ENCODE data around the gene DPY19L1. TPM values are rescaled to one million over a fixed set of nuclear protein-coding genes. Genes with fewer than 3 reads are reported as not detected.

DPY19L1 gene
- total and polyA plus RNA-seq, 3 donors from 2014 or later: 40.2 to 63.8 (median 53.4) TPM

GRCh38 chr7:35032166-35032565 is 5.1 kb downstream of the DPY19L1 start:
- Histone ChIP-seq H3K27ac (no peak overlapping the region), H3K9me3 (no peaks in the 10 kb centered on the region), H3K4me1 (peaks cover 23% of the 10 kb centered on the region), H3K36me3 (ENCODE audit: low read depth, missing control alignments) (no peaks in the 10 kb centered on the region), H3K4me3 (no peak overlapping the region), H3K27me3 (no peaks in the 10 kb centered on the region)
- intact Hi-C loops (cut with DNase I; ENCODE audit: low total_unique reads): no loop called here
- 10 to 11% methylated on average over 1 of the region's 1 CpG for WGBS, 2 donors
- DNase-seq: no peak
- TF ChIP-seq POLR2A (IDR thresholded peaks at IDR 0.05) (no peak), CTCF (IDR thresholded peaks at IDR 0.05) (no peak)

GRCh38 chr7:35030848-35031247 is 6.4 kb downstream of the DPY19L1 start:
- H3K36me3 ChIP-seq (ENCODE audit: low read depth, missing control alignments): no peaks in the 10 kb centered on the region
- no peaks in the 10 kb centered on the region for H3K9me3 ChIP-seq
- intact Hi-C loops (cut with DNase I; ENCODE audit: low total_unique reads): no loop called here
- no peak for DNase-seq
- TF ChIP-seq POLR2A (IDR thresholded peaks at IDR 0.05): no peak
- TF ChIP-seq CTCF (IDR thresholded peaks at IDR 0.05): no peak
- H3K27ac ChIP-seq: no peak overlapping the region
- H3K4me3 ChIP-seq: no peak overlapping the region
- peaks cover 19% of the 10 kb centered on the region for H3K4me1 ChIP-seq
- 61 to 83% methylated on average over 2 of the region's 2 CpGs for WGBS, 2 donors
- H3K27me3 ChIP-seq: no peaks in the 10 kb centered on the region

GRCh38 chr7:35029311-35029710 is 8.0 kb downstream of the DPY19L1 start:
- intact Hi-C loops (cut with DNase I; ENCODE audit: low total_unique reads): no loop called here
- Histone ChIP-seq H3K4me3 (no peak overlapping the region), H3K4me1 (peaks cover 7% of the 10 kb centered on the region), H3K27me3 (no peaks in the 10 kb centered on the region), H3K27ac (no peak overlapping the region), H3K9me3 (no peaks in the 10 kb centered on the region), H3K36me3 (ENCODE audit: low read depth, missing control alignments) (no peaks in the 10 kb centered on the region)
- TF ChIP-seq POLR2A (IDR thresholded peaks at IDR 0.05) (no peak), CTCF (IDR thresholded peaks at IDR 0.05) (no peak)
- DNase-seq: no peak
- 60 to 80% methylated on average over 1 of the region's 1 CpG for WGBS, 2 donors

GRCh38 chr7:35026150-35026549 is 11.1 kb downstream of the DPY19L1 start:
- no peaks in the 10 kb centered on the region for H3K9me3 ChIP-seq
- no peak overlapping the region for H3K4me3 ChIP-seq
- DNase-seq: no peak
- H3K4me1 ChIP-seq: no peaks in the 10 kb centered on the region
- H3K27ac ChIP-seq: no peak overlapping the region
- H3K27me3 ChIP-seq: no peaks in the 10 kb centered on the region
- intact Hi-C loops (cut with DNase I; ENCODE audit: low total_unique reads): no loop called here
- no peak for TF ChIP-seq CTCF (IDR thresholded peaks at IDR 0.05)
- no peak for TF ChIP-seq POLR2A (IDR thresholded peaks at IDR 0.05)
- H3K36me3 ChIP-seq (ENCODE audit: low read depth, missing control alignments): no peaks in the 10 kb centered on the region

GRCh38 chr7:35025369-35025870 is 11.9 kb downstream of the DPY19L1 start:
- intact Hi-C loops (cut with DNase I; ENCODE audit: low total_unique reads): no loop called here
- TF ChIP-seq CTCF (IDR thresholded peaks at IDR 0.05): no peak
- TF ChIP-seq POLR2A (IDR thresholded peaks at IDR 0.05): no peak

More at GRCh38 chr7:35025369-35025870, 11.9 kb downstream of the DPY19L1 start:
- WGBS, 2 donors: 58 to 60% methylated on average over 1 of the region's 1 CpG
- no peak overlapping the region for H3K27ac ChIP-seq
- no peaks in the 10 kb centered on the region for H3K27me3 ChIP-seq
- H3K9me3 ChIP-seq: no peaks in the 10 kb centered on the region
- no peak for DNase-seq
- H3K4me3 ChIP-seq: no peak overlapping the region
- H3K4me1 ChIP-seq: no peaks in the 10 kb centered on the region
- H3K36me3 ChIP-seq (ENCODE audit: low read depth, missing control alignments): no peaks in the 10 kb centered on the region
